ENCODE data around the gene JUND. TPM values are rescaled to one million over a fixed set of nuclear protein-coding genes. Genes with fewer than 3 reads are reported as not detected.
"Not testable (repeated sequence)": the region's sequence is repeated elsewhere in the genome, so short reads cannot be mapped to it uniquely, and the experiment has no call there.

JUND gene
- 266 and 341 TPM in 2 replicates for total RNA-seq

- H3K4me3 ChIP-seq (ENCODE audit: low read depth, low read length) = peak within 1 kb of the TSS; percentile 97
- DNase-seq (ENCODE audit: low read depth) = no peak
- TF ChIP-seq CTCF (conservative IDR thresholded peaks at IDR 0.05; ENCODE audit: low read depth, low read length) = no peak
Measured at GRCh38 chr19:18281082-18282020, at the start of gene JUND. TSS of gene JUND (minus strand) at chr19:18281622. CDS start at chr19:18281484, 138 bp downstream.

- DNase-seq (ENCODE audit: low read depth) = no peak
- H3K4me3 ChIP-seq (ENCODE audit: low read depth, low read length) = no peak overlapping the region
- TF ChIP-seq CTCF (conservative IDR thresholded peaks at IDR 0.05; ENCODE audit: low read depth, low read length) = no peak
Measured at GRCh38 chr19:18330868-18331267, 49.4 kb upstream of the JUND start.

- H3K4me3 ChIP-seq (ENCODE audit: low read depth, low read length) = peak overlapping the region; percentile 43
- DNase-seq (ENCODE audit: low read depth) = no peak
- no peak for TF ChIP-seq CTCF (conservative IDR thresholded peaks at IDR 0.05; ENCODE audit: low read depth, low read length)
Measured at GRCh38 chr19:18329035-18329376, 47.6 kb upstream of the JUND start.

GRCh38 chr19:18328340-18329034 is 47.1 kb upstream of the JUND start:
- peak; percentile 96 for DNase-seq (ENCODE audit: low read depth)
- peak; percentile 93 for TF ChIP-seq CTCF (conservative IDR thresholded peaks at IDR 0.05; ENCODE audit: low read depth, low read length)
- H3K4me3 ChIP-seq (ENCODE audit: low read depth, low read length) = peak overlapping the region; percentile 43

- no peak overlapping the region for H3K4me3 ChIP-seq (ENCODE audit: low read depth, low read length)
- no peak for TF ChIP-seq CTCF (conservative IDR thresholded peaks at IDR 0.05; ENCODE audit: low read depth, low read length)
- no peak for DNase-seq (ENCODE audit: low read depth)
Measured at GRCh38 chr19:18326772-18327171, 45.4 kb upstream of the JUND start.

- H3K4me3 ChIP-seq (ENCODE audit: low read depth, low read length); DNase-seq (ENCODE audit: low read depth): not testable (repeated sequence)
Measured at GRCh38 chr19:18324373-18324731, 42.9 kb upstream of the JUND start.

- TF ChIP-seq CTCF (conservative IDR thresholded peaks at IDR 0.05; ENCODE audit: low read depth, low read length) = peak; percentile 43
- peak within 1 kb of the TSS; percentile 93 for H3K4me3 ChIP-seq (ENCODE audit: low read depth, low read length)
- peak; percentile 56 for DNase-seq (ENCODE audit: low read depth)
Measured at GRCh38 chr19:18322759-18323460, 41.5 kb upstream of the JUND start, which contains the start of gene LSM4. TSS of gene LSM4 (minus strand) at chr19:18323076. CDS start at chr19:18323020, 56 bp downstream.

Measured in epithelial cell of proximal tubule (primary cell).